GM12878 (cell line): Measurements from ENCODE around the gene AGER. TPM values are rescaled to one million over a fixed set of nuclear protein-coding genes. Genes with fewer than 3 reads are reported as not detected.

Source experiments
- ATAC-seq: fragments of 200-7000 bp; cut with Tn5 transposase; 3 replicates; pipeline ENCODE4 v1.9.1; 2020; ENCODE audit warnings: mild to moderate bottlenecking, moderate library complexity
- BruUV-seq: library from RNA; stranded (reverse); fragments of 400-500 nt; replicated peaks from 2 replicates; lab custom pipeline; 2021; lab: Mats Ljungman, UMichigan
- CTCF ChIA-PET: fragments of 300-600 bp; sonication (Branson Sonifier 250); formaldehyde crosslinking; extraction: SDS; loops from one replicate; lab custom pipeline; 2021; ENCODE audit warnings: inconsistent platforms; lab: Yijun Ruan, JAX
- POLR2A ChIA-PET: fragments of 350-600 bp; formaldehyde crosslinking; extraction: SDS; loops from one replicate; lab custom pipeline; 2021; ENCODE audit warnings: inconsistent platforms; lab: Charles Lee
- RAD21 ChIA-PET: fragments of 300-600 bp; sonication (Branson Sonifier 250); formaldehyde crosslinking; loops from one replicate; lab custom pipeline; 2023; ENCODE audit warnings: antibody characterized with exemption; ENCODE audit not compliant: unreplicated experiment; lab: Charles Lee
- SMC1A ChIA-PET: fragments of 300-600 bp; sonication (Branson Sonifier 250); formaldehyde crosslinking; loops from one replicate; lab custom pipeline; 2023; ENCODE audit not compliant: unreplicated experiment, uncharacterized antibody; lab: Charles Lee
- DNase-seq: peaks from one replicate; pipeline ENCODE4 v3.0.0-alpha.2; 2011; ENCODE audit warnings: low read depth, low spot score
- FAIRE-seq: peaks from 3 replicates; lab custom pipeline; 2011; peaks lifted over from hg19 to GRCh38; lab: Jason Lieb, UNC
- H2AFZ ChIP-seq: 2 replicates; pipeline ENCODE4 v1.6.0; 2011; ENCODE audit warnings: low read depth, low read length, control low read depth; ENCODE audit not compliant: control insufficient read depth
- H3K27ac ChIP-seq: 2 replicates; pipeline ENCODE4 v1.5.1; 2011; ENCODE audit warnings: control low read depth; ENCODE audit not compliant: control insufficient read depth, insufficient read depth
- H3K27me3 ChIP-seq, 2 experiments: replicated peaks in 1 of 2; 2 replicates each; pipeline versions ENCODE4 v1.6.0 to v1.6.1; 2011; ENCODE audit warnings: low read length in 1 of 2; ENCODE audit not compliant: control insufficient read depth in 2 of 2, insufficient read depth in 2 of 2
- H3K36me3 ChIP-seq, 2 experiments: 2 replicates each; pipeline ENCODE4 v1.5.1; 2011; ENCODE audit warnings: low read length in 1 of 2; ENCODE audit not compliant: control insufficient read depth in 2 of 2, insufficient read depth in 2 of 2
- H3K4me1 ChIP-seq: 2 replicates; pipeline ENCODE4 v1.6.1; 2011; ENCODE audit warnings: mild to moderate bottlenecking, low read length, moderate library complexity, mixed read lengths; ENCODE audit not compliant: control insufficient read depth, insufficient read depth
- H3K4me2 ChIP-seq: 2 replicates; pipeline ENCODE4 v1.6.0; 2011; ENCODE audit warnings: control low read depth; ENCODE audit not compliant: control insufficient read depth, insufficient read depth
- H3K4me3 ChIP-seq: fragments of 200-600 bp; sonication (generic); 2 replicates; pipeline ENCODE4 v1.5.1; 2016
- H3K79me2 ChIP-seq: 2 replicates; pipeline ENCODE4 v1.6.0; 2011; ENCODE audit warnings: low read length; ENCODE audit not compliant: control insufficient read depth, insufficient read depth
- H3K9ac ChIP-seq: 2 replicates; pipeline ENCODE4 v1.8.0; 2011; ENCODE audit warnings: low read length, control low read depth, mixed read lengths; ENCODE audit not compliant: control insufficient read depth, insufficient read depth
- H3K9me3 ChIP-seq: replicated peaks from 3 replicates; pipeline ENCODE4 v1.5.1; 2011; ENCODE audit warnings: mild to moderate bottlenecking, low read length; ENCODE audit not compliant: control insufficient read depth, insufficient read depth
- H4K20me1 ChIP-seq: 2 replicates; pipeline ENCODE4 v1.6.0; 2011; ENCODE audit not compliant: control insufficient read depth, insufficient read depth
- BHLHE40 ChIP-seq, 2 experiments: fragments of 450-650 bp in 1 of 2; IDR thresholded peaks; 2 replicates each; pipeline ENCODE4 v1.6.1; 2011 to 2017; ENCODE audit warnings: low read depth in 2 of 2, borderline replicate concordance in 1 of 2, improper control_type of control experiment in 1 of 2, low read length in 1 of 2, mild to moderate bottlenecking in 1 of 2
- CUX1 ChIP-seq: IDR thresholded peaks from 2 replicates; pipeline ENCODE4 v1.6.1; 2012; ENCODE audit warnings: improper control_type of control experiment, low read depth, low read length; ENCODE audit not compliant: insufficient replicate concordance
- EED ChIP-seq: sonication (generic); IDR thresholded peaks from 2 replicates; pipeline ENCODE4 v1.6.1; 2016; ENCODE audit warnings: antibody characterized with exemption, low read depth
- HDAC6 ChIP-seq: fragments of 200-600 bp; sonication (generic); IDR thresholded peaks from one replicate; pipeline ENCODE4 v1.8.0; 2017; ENCODE audit warnings: antibody characterized with exemption; ENCODE audit not compliant: unreplicated experiment
- HSF1 ChIP-seq: fragments of 150-350 bp; IDR thresholded peaks from 2 replicates; pipeline ENCODE4 v1.6.1; 2014; ENCODE audit warnings: mild to moderate bottlenecking, low read depth, low read length
- MTA3 ChIP-seq: IDR thresholded peaks from 2 replicates; pipeline ENCODE4 v1.6.1; 2012; ENCODE audit warnings: low read length, inconsistent platforms, borderline replicate concordance
- NR2C1 ChIP-seq: fragments of 450-650 bp; IDR thresholded peaks from 2 replicates; pipeline ENCODE4 v1.6.1; 2017; ENCODE audit warnings: antibody characterized with exemption, mild to moderate bottlenecking, moderate library complexity
- POLR2AphosphoS2 ChIP-seq: IDR thresholded peaks from 2 replicates; pipeline ENCODE4 v1.6.1; 2011; ENCODE audit warnings: low read depth, mild to moderate bottlenecking, low read length, improper control_type of control experiment, moderate library complexity
- RB1 ChIP-seq: fragments of 450-650 bp; formaldehyde crosslinking; IDR thresholded peaks from 2 replicates; pipeline ENCODE4 v1.6.1; 2017; ENCODE audit warnings: mild to moderate bottlenecking, borderline replicate concordance
- SKIL ChIP-seq: fragments of 450-650 bp; IDR thresholded peaks from 2 replicates; pipeline ENCODE4 v1.6.1; 2017; ENCODE audit warnings: mild to moderate bottlenecking, low read depth, inconsistent platforms; ENCODE audit not compliant: poor library complexity, severe bottlenecking
- SMAD1 ChIP-seq: fragments of 450-650 bp; IDR thresholded peaks from 2 replicates; pipeline ENCODE4 v1.6.1; 2018; ENCODE audit warnings: mild to moderate bottlenecking, low read depth; ENCODE audit not compliant: partially characterized antibody
- STAT1 ChIP-seq: fragments of 450-650 bp; conservative IDR thresholded peaks from 2 replicates; pipeline ENCODE4 v1.6.1; 2014; ENCODE audit warnings: antibody characterized with exemption, mild to moderate bottlenecking
- SUZ12 ChIP-seq: fragments of 200-600 bp; sonication (generic); IDR thresholded peaks from one replicate; pipeline ENCODE4 v1.6.1; 2018; ENCODE audit warnings: antibody characterized with exemption, mild to moderate bottlenecking; ENCODE audit not compliant: unreplicated experiment
- ZNF274 ChIP-seq: IDR thresholded peaks from one replicate; pipeline ENCODE4 v1.8.0; 2011; ENCODE audit not compliant: insufficient read length, insufficient read depth
- WGBS: methylation state at CpG from one replicate; pipeline ENCODE4 v1.1.6; 2016; ENCODE audit warnings: low lambda C conversion rate; ENCODE audit not compliant: insufficient replicate concordance, insufficient coverage; ENCODE audit errors: missing lambda C conversion rate; 5-methylcytosine and 5-hydroxymethylcytosine counted together
- in situ Hi-C: fragments of 300-500 bp; cut with MboI; formaldehyde crosslinking; loops from 9 replicates; pipeline ENCODE4 v1.14.3; 2018; ENCODE audit warnings: mixed read lengths
- intact Hi-C: fragments of 100-400 bp; cut with micrococcal nuclease; formaldehyde crosslinking; loops from one replicate; pipeline ENCODE4 v1.14.2; 2022; ENCODE audit not compliant: unreplicated experiment
- polyA plus RNA-seq, 11 experiments: library from polyadenylated mRNA; depleted of rRNA in 4 of 11; unstranded in 6 of 11; stranded (reverse) in 5 of 11; fragments of >200 nt; fragmentation: Nextera tagmentation in 4 of 11; fragmentation: Illumina TruSeq in 1 of 11; extraction: Ambion mirVana in 4 of 11; extraction: Trizol in 1 of 11; gene quantifications; 1 replicate in 1 of 11; 2 replicates in 10 of 11; pipeline versions ENCODE4 v1.2.1 to v1.2.3, GENCODE V29; 2011 to 2016; ENCODE audit warnings: inconsistent platforms in 2 of 11, missing spikeins in 2 of 11, low read depth in 1 of 11
- total RNA-seq, 4 experiments: library from RNA; depleted of rRNA in 3 of 4; stranded (reverse); fragments of >200 nt in 3 of 4; fragmentation: Illumina TruSeq in 1 of 4; extraction: Trizol in 1 of 4; gene quantifications; 2 replicates each; pipeline versions ENCODE4 v1.2.1 to v1.2.3, GENCODE V29; 2013 to 2021

The AGER gene
- total and polyA plus RNA-seq, 10 of the 15 experiments (the other 5 are each of a cell fraction or from before 2014, with no cell fraction given), result 1.1 to 18.2 (median 3.9) TPM

- no peak for TF ChIP-seq CUX1
- TF ChIP-seq HDAC6, result no peak
- no peak for TF ChIP-seq ZNF274
- TF ChIP-seq RB1, result no peak
- no peak for TF ChIP-seq BHLHE40 (IDR thresholded peaks at IDR 0.05; ENCODE audit: borderline replicate concordance in 1 of 2, low read depth in 2 of 2, low read length in 1 of 2)
Measured at GRCh38 chr6:32132110-32132509, 51.9 kb downstream of the AGER start (continued).

GRCh38 chr6:32131439-32131948, 52.6 kb downstream of the AGER start:
- POLR2A ChIA-PET, result interaction anchor here (1.1 kb wide), 1 partner anchor 47 kb away, joined by 3 read pairs; the partner anchor contains the start of gene RNF5
- H3K36me3 ChIP-seq, result no peaks in the 10 kb centered on the region
- CTCF ChIA-PET, result interaction anchor here (0.8 to 4.4 kb wide), 2 partner anchors 60 to 63 kb away, joined by 3 to 35 read pairs; partner anchors contain the start of gene GPSM3
- in situ Hi-C loops (no loop called here), intact Hi-C loops (no loop called here)
- ATAC-seq (no peak), DNase-seq (no peak), FAIRE-seq (no peak)
- RAD21 ChIA-PET, result interaction anchor here (0.7 kb wide), 1 partner anchor 23 kb away, joined by 5 read pairs; no protein-coding TSS in a partner anchor
- no peak overlapping the region for H3K4me3 ChIP-seq
- H3K9ac ChIP-seq, result no peak overlapping the region
- H3K4me1 ChIP-seq, result peaks cover 13% of the 10 kb centered on the region
- H2AFZ ChIP-seq, result no peak overlapping the region
- no peaks in the 10 kb centered on the region for H3K9me3 ChIP-seq
- no peak overlapping the region for H3K27ac ChIP-seq
- H3K79me2 ChIP-seq, result peaks cover 20% of the 10 kb centered on the region
- no peaks in the 10 kb centered on the region for H3K27me3 ChIP-seq
- no peaks in the 10 kb centered on the region for H4K20me1 ChIP-seq
- no TSS peak for BruUV-seq
- H3K4me2 ChIP-seq, result no peak overlapping the region
- WGBS, result 94% methylated on average over 14 of the region's 14 CpGs
- SMC1A ChIA-PET, result interaction anchor here (3.8 kb wide), 1 partner anchor 60 kb away, joined by 24 read pairs; the partner anchor contains the start of genes GPSM3 and PBX2
- TF ChIP-seq SMAD1 (no peak), POLR2AphosphoS2 (no peak), EED (no peak), SKIL (no peak), STAT1 (no peak), SUZ12 (no peak), HSF1 (no peak), MTA3 (no peak), NR2C1 (no peak)
